ENCODE results near the gene PPP1R9A.

Gene PPP1R9A

DNA sequence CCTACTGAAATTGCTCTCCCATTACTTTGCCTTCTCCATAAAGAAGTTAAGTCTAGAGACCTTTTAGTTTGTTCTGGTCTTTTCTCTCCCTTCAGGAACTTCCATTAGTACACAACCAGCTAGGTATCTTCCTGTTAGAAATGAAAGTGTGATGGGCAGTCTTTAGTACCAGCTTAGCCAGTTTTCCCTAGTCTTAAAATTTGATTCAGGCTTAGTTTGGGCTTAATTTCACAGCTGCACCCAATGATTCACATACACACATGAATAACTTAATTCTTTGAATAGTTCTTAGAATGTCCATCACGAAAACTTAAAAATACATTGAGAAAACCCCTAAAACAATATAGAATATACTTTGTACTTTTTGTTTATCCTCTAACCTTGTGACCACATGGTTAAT is 2.4 kb upstream of the PPP1R9A start:
- Histone ChIP-seq H3K9me3 (ENCODE audit: control insufficient read depth, insufficient read depth, low read length) (no peaks in the 10 kb centered on the region), H3K79me2 (ENCODE audit: control insufficient read depth, low read length) (no peaks in the 10 kb centered on the region), H3K9me2 (replicated peaks; ENCODE audit: control insufficient read depth, low read length) (no peaks in the 10 kb centered on the region), H3F3A (ENCODE audit: control insufficient read depth, insufficient read depth) (no peaks in the 10 kb centered on the region), H4K20me1 (ENCODE audit: control insufficient read depth, insufficient read depth, low read depth, low read length) (no peaks in the 10 kb centered on the region), H3K4me1 (ENCODE audit: control insufficient read depth, low read length) (no peaks in the 10 kb centered on the region), H3K27me3 (ENCODE audit: control insufficient read depth, low read length) (no peaks in the 10 kb centered on the region), H3K4me2 (ENCODE audit: low read length) (no peak overlapping the region), H3K4me3 (ENCODE audit: low read length) (no peak overlapping the region), H3K36me3 (ENCODE audit: control insufficient read depth, low read length) (no peaks in the 10 kb centered on the region), H3K27ac (ENCODE audit: low read depth, low read length) (no peak overlapping the region)
- no peak for TF ChIP-seq EZH2phosphoT487 (IDR thresholded peaks at IDR 0.05; ENCODE audit: borderline replicate concordance, low read length)

GRCh38 chr7:94906065-94906851 is 1.1 kb upstream of the PPP1R9A start:
- Histone ChIP-seq H3K27ac (ENCODE audit: low read depth, low read length) (no peak overlapping the region), H3F3A (ENCODE audit: control insufficient read depth, insufficient read depth) (no peaks in the 10 kb centered on the region), H3K27me3 (ENCODE audit: control insufficient read depth, low read length) (no peaks in the 10 kb centered on the region), H3K4me3 (ENCODE audit: low read length) (no peak overlapping the region), H3K9me3 (ENCODE audit: control insufficient read depth, insufficient read depth, low read length) (no peaks in the 10 kb centered on the region), H4K20me1 (ENCODE audit: control insufficient read depth, insufficient read depth, low read depth, low read length) (no peaks in the 10 kb centered on the region), H3K4me1 (ENCODE audit: control insufficient read depth, low read length) (no peaks in the 10 kb centered on the region), H3K9me2 (replicated peaks; ENCODE audit: control insufficient read depth, low read length) (no peaks in the 10 kb centered on the region), H3K79me2 (ENCODE audit: control insufficient read depth, low read length) (no peaks in the 10 kb centered on the region), H3K4me2 (ENCODE audit: low read length) (no peak overlapping the region), H3K36me3 (ENCODE audit: control insufficient read depth, low read length) (no peaks in the 10 kb centered on the region)
- TF ChIP-seq EZH2phosphoT487 (IDR thresholded peaks at IDR 0.05; ENCODE audit: borderline replicate concordance, low read length) = no peak
- no peak for TF ChIP-seq CTCF (IDR thresholded peaks at IDR 0.05; ENCODE audit: low read depth, low read length, poor library complexity, severe bottlenecking)

DNA sequence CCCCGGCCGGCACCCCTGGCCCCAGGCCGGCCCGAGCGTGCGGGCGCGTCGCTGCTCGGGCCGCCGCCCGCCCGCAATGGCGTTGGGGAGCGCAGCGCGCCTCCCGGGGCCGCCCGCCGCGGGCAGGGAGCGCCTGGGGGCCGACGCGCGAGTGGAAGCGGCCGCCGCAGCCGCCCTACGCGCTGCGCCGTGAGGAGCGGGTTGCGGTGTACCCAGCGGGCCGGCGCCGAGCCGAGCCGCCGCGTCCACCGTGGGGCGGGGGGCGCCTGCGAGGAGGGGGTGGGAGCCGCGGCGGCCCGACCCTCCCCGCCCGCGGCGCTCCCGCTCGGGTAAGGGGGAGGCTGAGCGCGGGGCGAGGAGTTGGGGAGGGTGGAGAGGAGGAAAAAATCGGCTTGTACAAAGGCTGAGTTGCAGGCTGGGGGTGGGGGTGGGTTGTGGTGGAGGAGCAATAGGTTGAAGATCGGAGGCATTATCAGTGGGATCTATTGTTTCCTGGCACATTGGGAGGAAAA is 473 bp downstream of the PPP1R9A start:
- Histone ChIP-seq H3K79me2 (ENCODE audit: control insufficient read depth, low read length) (no peaks in the 10 kb centered on the region), H3K4me2 (ENCODE audit: low read length) (no peak overlapping the region), H3K9me3 (ENCODE audit: control insufficient read depth, insufficient read depth, low read length) (no peaks in the 10 kb centered on the region), H3K4me3 (ENCODE audit: low read length) (no peak overlapping the region), H3K4me1 (ENCODE audit: control insufficient read depth, low read length) (no peaks in the 10 kb centered on the region), H4K20me1 (ENCODE audit: control insufficient read depth, insufficient read depth, low read depth, low read length) (no peaks in the 10 kb centered on the region), H3K27ac (ENCODE audit: low read depth, low read length) (no peak overlapping the region), H3F3A (ENCODE audit: control insufficient read depth, insufficient read depth) (no peaks in the 10 kb centered on the region), H3K9me2 (replicated peaks; ENCODE audit: control insufficient read depth, low read length) (no peaks in the 10 kb centered on the region), H3K36me3 (ENCODE audit: control insufficient read depth, low read length) (no peaks in the 10 kb centered on the region), H3K27me3 (ENCODE audit: control insufficient read depth, low read length) (no peaks in the 10 kb centered on the region)
- TF ChIP-seq CTCF (IDR thresholded peaks at IDR 0.05; ENCODE audit: low read depth, low read length, poor library complexity, severe bottlenecking) (no peak), EZH2phosphoT487 (IDR thresholded peaks at IDR 0.05; ENCODE audit: borderline replicate concordance, low read length) (no peak)

Data from DOHH2 (cell line).